ENCODE data around the gene JUP.

DNA sequence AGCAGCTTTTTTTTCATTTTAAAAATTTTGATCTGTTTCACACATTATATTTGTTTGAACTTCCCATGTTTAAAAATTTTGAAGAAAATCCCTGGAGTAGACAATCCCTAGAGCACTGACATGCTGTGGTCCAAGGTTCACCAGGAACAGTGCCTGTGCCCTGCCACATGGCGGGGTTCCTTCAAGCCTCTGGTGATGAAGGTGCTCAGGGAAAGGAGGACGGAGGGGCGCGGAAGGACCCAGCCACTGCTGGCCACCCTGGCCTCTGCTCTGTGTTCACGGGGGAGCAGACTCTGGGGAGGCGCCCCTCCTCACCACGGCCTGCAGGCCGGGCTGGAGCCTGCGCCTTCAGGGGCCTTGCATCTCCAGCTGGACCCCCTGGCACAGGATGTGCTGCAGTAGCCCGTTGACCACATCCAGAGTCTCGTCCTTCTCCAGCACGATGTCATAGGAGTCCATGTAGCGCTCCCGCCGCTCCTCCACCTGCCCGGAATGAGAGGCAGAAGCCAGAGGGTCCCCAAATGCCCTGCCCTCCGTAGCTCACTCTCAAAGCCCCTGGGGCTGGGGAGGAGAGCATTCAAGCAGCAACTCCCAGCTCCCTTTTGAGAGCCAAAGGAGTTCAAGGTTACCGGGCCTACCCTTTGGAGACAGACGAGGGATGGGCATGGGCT is 38.8 kb upstream of the JUP start:
- TF ChIP-seq POLR2A (IDR thresholded peaks at IDR 0.05; ENCODE audit: low read depth, low read length) (no peak), NFE2L2 (IDR thresholded peaks at IDR 0.05; ENCODE audit: low read depth, low read length) (no peak), CTCF (conservative IDR thresholded peaks at IDR 0.05; ENCODE audit: low read depth, low read length) (no peak), SMC3 (IDR thresholded peaks at IDR 0.05; ENCODE audit: low read depth, low read length) (no peak), USF2 (IDR thresholded peaks at IDR 0.05; ENCODE audit: low read depth, low read length) (no peak), RCOR1 (IDR thresholded peaks at IDR 0.05; ENCODE audit: insufficient replicate concordance, low read length) (no peak), MAFK (IDR thresholded peaks at IDR 0.05; ENCODE audit: low read depth, low read length) (no peak), CEBPB (IDR thresholded peaks at IDR 0.05; ENCODE audit: low read depth, low read length) (no peak), MAZ (IDR thresholded peaks at IDR 0.05; ENCODE audit: borderline replicate concordance, low read depth, low read length) (no peak), RAD21 (IDR thresholded peaks at IDR 0.05; ENCODE audit: low read length) (no peak), ELK1 (IDR thresholded peaks at IDR 0.05; ENCODE audit: borderline replicate concordance, low read depth, low read length) (no peak)
